Smooth muscle cell (in vitro differentiated cells): ENCODE data around the gene FILIP1. TPM values are rescaled to one million over a fixed set of nuclear protein-coding genes. Genes with fewer than 3 reads are reported as not detected.
"Not testable (repeated sequence)": the region's sequence is repeated elsewhere in the genome, so short reads cannot be mapped to it uniquely, and the experiment has no call there.

ENCODE experiments used
- DNase-seq: peaks from one replicate; lab custom pipeline; 2025; ENCODE audit not compliant: unreplicated experiment; lab: John Stamatoyannopoulos, UW
- H2AFZ ChIP-seq: fragments of 200-600 bp; sonication (generic); 2 replicates; pipeline ENCODE4 v1.6.0; 2016; ENCODE audit warnings: antibody characterized with exemption, low read depth, mild to moderate bottlenecking
- H3F3A ChIP-seq: fragments of 200-600 bp; sonication (generic); 2 replicates; pipeline ENCODE4 v1.6.0; 2017; ENCODE audit warnings: antibody characterized with exemption, low read depth
- H3K27ac ChIP-seq: fragments of 200-600 bp; sonication (generic); 2 replicates; pipeline ENCODE4 v1.5.1; 2016; ENCODE audit warnings: low read depth, mild to moderate bottlenecking
- H3K27me3 ChIP-seq: fragments of 200-600 bp; sonication (generic); 2 replicates; pipeline ENCODE4 v1.6.1; 2016; ENCODE audit warnings: low read depth, mild to moderate bottlenecking
- H3K36me3 ChIP-seq: fragments of 200-600 bp; sonication (generic); 2 replicates; pipeline ENCODE4 v1.5.1; 2016; ENCODE audit warnings: low read depth
- H3K4me1 ChIP-seq: fragments of 200-600 bp; sonication (generic); 2 replicates; pipeline ENCODE4 v1.5.1; 2016; ENCODE audit warnings: low read depth
- H3K4me2 ChIP-seq: fragments of 200-600 bp; sonication (generic); 2 replicates; pipeline ENCODE4 v1.6.0; 2016; ENCODE audit warnings: mild to moderate bottlenecking
- H3K4me3 ChIP-seq: fragments of 200-600 bp; sonication (generic); 2 replicates; pipeline ENCODE4 v1.5.1; 2016; ENCODE audit warnings: mild to moderate bottlenecking
- H3K79me2 ChIP-seq: fragments of 200-600 bp; sonication (generic); 2 replicates; pipeline ENCODE4 v1.6.0; 2016; ENCODE audit warnings: low read depth, mild to moderate bottlenecking
- H3K9ac ChIP-seq: fragments of 200-600 bp; sonication (generic); 2 replicates; pipeline ENCODE4 v1.6.0; 2016; ENCODE audit warnings: low read depth
- H3K9me3 ChIP-seq: fragments of 200-600 bp; sonication (generic); replicated peaks from 2 replicates; pipeline ENCODE4 v1.5.1; 2016; ENCODE audit warnings: low read depth
- H4K20me1 ChIP-seq: fragments of 200-600 bp; sonication (generic); 2 replicates; pipeline ENCODE4 v1.6.0; 2016; ENCODE audit warnings: low read depth
- CTCF ChIP-seq: fragments of 200-600 bp; sonication (generic); IDR thresholded peaks from 2 replicates; pipeline ENCODE4 v1.5.1; 2017; ENCODE audit warnings: borderline replicate concordance, mild to moderate bottlenecking, antibody characterized with exemption; ENCODE audit not compliant: insufficient read depth, poor library complexity, severe bottlenecking
- WGBS: methylation state at CpG from one replicate; pipeline ENCODE4 v1.1.7; 2016; ENCODE audit warnings: low lambda C conversion rate; 5-methylcytosine and 5-hydroxymethylcytosine counted together
- polyA plus RNA-seq: library from polyadenylated mRNA; unstranded; fragments of >200 nt; fragmentation: Nextera tagmentation; extraction: Ambion mirVana; gene quantifications from 2 replicates; pipeline ENCODE4 v1.2.1, GENCODE V29; 2016
- total RNA-seq: library from RNA; depleted of rRNA; stranded (reverse); fragments of >200 nt; gene quantifications from 2 replicates; pipeline ENCODE4 v1.2.3, GENCODE V29; 2014

The FILIP1 gene
- total and polyA plus RNA-seq, 2 experiments from 2014 or later = 3.0 to 3.5 TPM

- no peak for DNase-seq
- H3K4me3 ChIP-seq = no peak overlapping the region
- no peak for TF ChIP-seq CTCF
- H3K4me1 ChIP-seq = peaks cover 16% of the 10 kb centered on the region
- no peaks in the 10 kb centered on the region for H3K27me3 ChIP-seq
- H3K36me3 ChIP-seq = no peaks in the 10 kb centered on the region
- peaks cover 7% of the 10 kb centered on the region for H3F3A ChIP-seq
- WGBS = 93% methylated on average over 4 of the region's 4 CpGs
- no peaks in the 10 kb centered on the region for H3K9me3 ChIP-seq
- H3K4me2 ChIP-seq = no peak overlapping the region
- H2AFZ ChIP-seq = no peak overlapping the region
- no peaks in the 10 kb centered on the region for H3K79me2 ChIP-seq
- H4K20me1 ChIP-seq = no peaks in the 10 kb centered on the region
- H3K27ac ChIP-seq = peak overlapping the region; percentile 42
- H3K9ac ChIP-seq = no peak overlapping the region
These were observed 56.7 kb downstream of the FILIP1 start for GRCh38 chr6:75436869-75437268.

GRCh38 chr6:75432809-75433208, 60.8 kb downstream of the FILIP1 start:
- H3F3A ChIP-seq, H3K36me3 ChIP-seq, H3K4me2 ChIP-seq, H3K4me1 ChIP-seq, H3K9ac ChIP-seq, H3K4me3 ChIP-seq, H3K9me3 ChIP-seq, H4K20me1 ChIP-seq, H3K79me2 ChIP-seq, H3K27me3 ChIP-seq, H3K27ac ChIP-seq, DNase-seq, H2AFZ ChIP-seq: not testable (repeated sequence)
- 100% methylated on average over 1 of the region's 1 CpG for WGBS

GRCh38 chr6:75431379-75431778, 62.2 kb downstream of the FILIP1 start:
- Histone ChIP-seq H3K27me3 (no peaks in the 10 kb centered on the region), H4K20me1 (no peaks in the 10 kb centered on the region), H3K4me2 (peak overlapping the region; percentile 16), H3F3A (no peaks in the 10 kb centered on the region), H3K4me3 (no peak overlapping the region), H3K27ac (peak overlapping the region; percentile 34), H3K4me1 (peaks cover 3% of the 10 kb centered on the region), H3K9me3 (no peaks in the 10 kb centered on the region), H3K9ac (no peak overlapping the region), H3K36me3 (peaks cover 4% of the 10 kb centered on the region), H2AFZ (no peak overlapping the region), H3K79me2 (no peaks in the 10 kb centered on the region)
- DNase-seq = no peak
- TF ChIP-seq CTCF = no peak
- 0% methylated on average over 1 of the region's 1 CpG for WGBS

GRCh38 chr6:75430631-75431325, 62.8 kb downstream of the FILIP1 start:
- H3K36me3 ChIP-seq = peaks cover 4% of the 10 kb centered on the region
- H3K9me3 ChIP-seq = no peaks in the 10 kb centered on the region
- H4K20me1 ChIP-seq = no peaks in the 10 kb centered on the region
- H3K27me3 ChIP-seq = no peaks in the 10 kb centered on the region
- no peak overlapping the region for H2AFZ ChIP-seq
- H3K27ac ChIP-seq = peak overlapping the region; percentile 34
- H3K4me1 ChIP-seq = peaks cover 3% of the 10 kb centered on the region
- H3K79me2 ChIP-seq = no peaks in the 10 kb centered on the region
- no peak overlapping the region for H3K4me3 ChIP-seq
- H3K4me2 ChIP-seq = no peak overlapping the region
- no peaks in the 10 kb centered on the region for H3F3A ChIP-seq
- H3K9ac ChIP-seq = no peak overlapping the region
- WGBS = 85% methylated on average over 4 of the region's 4 CpGs
- no peak for DNase-seq
- no peak for TF ChIP-seq CTCF
